ENCODE measurements around the gene CLSTN2. TPM values are rescaled to one million over a fixed set of nuclear protein-coding genes. Genes with fewer than 3 reads are reported as not detected.

CLSTN2 gene
- total and polyA plus RNA-seq, 2 of the 8 experiments (the other 6 are each of a cell fraction or from before 2014, with no cell fraction given): 0.39 to 0.52 TPM

GRCh38 chr3:140397847-140398246 is 462.9 kb downstream of the CLSTN2 start:
- Histone ChIP-seq H3K23me2 (ENCODE audit: low read depth, low read length) (no peaks in the 10 kb centered on the region), H3K23ac (ENCODE audit: insufficient read length) (no peak overlapping the region), H2BK12ac (ENCODE audit: low read depth, low read length) (no peak overlapping the region), H3K79me2 (ENCODE audit: control insufficient read depth in 1 of 2, insufficient read depth in 2 of 2, low read length in 2 of 2) (no peaks in the 10 kb centered on the region), H3K18ac (ENCODE audit: extremely low read depth, low read length) (no peak overlapping the region), H3K79me1 (ENCODE audit: low read depth, low read length) (no peaks in the 10 kb centered on the region), H3K36me3 (ENCODE audit: control insufficient read depth in 2 of 4, insufficient read depth in 4 of 4, low read length in 3 of 4) (no peaks in the 10 kb centered on the region), H2AFZ (ENCODE audit: low read length) (no peak overlapping the region), H3K27me3 (replicated peaks in 1 of 4; ENCODE audit: control insufficient read depth in 3 of 4, extremely low read depth in 1 of 4, insufficient read depth in 3 of 4, low read length in 3 of 4) (no peaks in the 10 kb centered on the region), H3K9ac (replicated peaks in 1 of 4; ENCODE audit: extremely low read depth in 1 of 4, low read depth in 3 of 4, low read length in 3 of 4) (no peak overlapping the region), H3K56ac (replicated peaks; ENCODE audit: insufficient read length, low read depth, low read length) (no peak overlapping the region), H4K20me1 (replicated peaks in 1 of 2; ENCODE audit: control insufficient read depth in 1 of 2, insufficient read depth in 2 of 2, low read length in 2 of 2) (no peaks in the 10 kb centered on the region), H4K91ac (replicated peaks; ENCODE audit: insufficient read length, low read length) (no peak overlapping the region), H4K5ac (ENCODE audit: insufficient read length, low read depth, low read length) (no peak overlapping the region), H2BK20ac (ENCODE audit: low read length) (no peak overlapping the region), H3K4me2 (ENCODE audit: insufficient read depth in 1 of 2, low read depth in 2 of 2, low read length in 2 of 2) (no peak overlapping the region), H3K4me3 (ENCODE audit: extremely low read depth in 1 of 4, insufficient read depth in 2 of 4, low read depth in 3 of 4, low read length in 4 of 4) (no peak overlapping the region), H2BK15ac (ENCODE audit: low read length) (no peak overlapping the region), H2BK120ac (replicated peaks; ENCODE audit: low read depth, low read length) (no peak overlapping the region), H2AK5ac (ENCODE audit: low read depth, low read length) (no peak overlapping the region), H3K14ac (ENCODE audit: insufficient read length) (no peak overlapping the region), H3K9me3 (ENCODE audit: insufficient read depth in 2 of 2, low read depth in 1 of 2, low read length in 1 of 2) (no peaks in the 10 kb centered on the region), H2BK5ac (ENCODE audit: low read depth, low read length) (no peak overlapping the region), H3K4ac (replicated peaks; ENCODE audit: insufficient read length, low read depth, low read length) (no peak overlapping the region), H3K27ac (ENCODE audit: low read depth, low read length) (no peak overlapping the region), H3K4me1 (replicated peaks in 1 of 4; ENCODE audit: control insufficient read depth in 3 of 4, insufficient read depth in 4 of 4, low read length in 3 of 4) (no peaks in the 10 kb centered on the region), H4K8ac (ENCODE audit: extremely low read depth, insufficient read depth, low read length) (no peak overlapping the region)
- DNase-seq (ENCODE audit: low read depth in 1 of 2, low spot score in 2 of 2) (no peak), FAIRE-seq (no peak)
- ChIA-PET CTCF (ENCODE audit: partially characterized antibody) (no interaction called here), POLR2A (ENCODE audit: partially characterized antibody) (no interaction called here)
- TF ChIP-seq FOSL1 (IDR thresholded peaks at IDR 0.05; ENCODE audit: insufficient read depth, low read depth, low read length) (no peak), GABPA (IDR thresholded peaks at IDR 0.05; ENCODE audit: borderline replicate concordance, insufficient read depth, low read length) (no peak), BRCA1 (IDR thresholded peaks at IDR 0.05; ENCODE audit: low read depth, low read length) (no peak), KDM5A (IDR thresholded peaks at IDR 0.05; ENCODE audit: low read length) (no peak), BACH1 (IDR thresholded peaks at IDR 0.05; ENCODE audit: low read length) (no peak), POLR2A (IDR thresholded peaks at IDR 0.05; ENCODE audit: control extremely low read depth in 1 of 2, low read depth in 2 of 2, low read length in 2 of 2) (no peak), POU5F1 (IDR thresholded peaks at IDR 0.05; ENCODE audit: low read depth, low read length) (no peak), GTF2F1 (IDR thresholded peaks at IDR 0.05; ENCODE audit: borderline replicate concordance, low read depth, low read length) (no peak)

Measured in H1 (cell line).